ENCODE measurements around the gene TTC22.

- no peak for TF ChIP-seq NR2C2 (CRISPR knock-in tag; IDR thresholded peaks at IDR 0.05)
- TF ChIP-seq USF2 (CRISPR knock-in tag; IDR thresholded peaks at IDR 0.05) = no peak
- no peak for TF ChIP-seq ESRRA (CRISPR knock-in tag; IDR thresholded peaks at IDR 0.05; ENCODE audit: borderline replicate concordance)
- TF ChIP-seq JUN (CRISPR knock-in tag; IDR thresholded peaks at IDR 0.05) = no peak
- TF ChIP-seq CTCF (IDR thresholded peaks at IDR 0.05) = no peak
- no peak for TF ChIP-seq E2F4 (CRISPR knock-in tag; IDR thresholded peaks at IDR 0.05; ENCODE audit: borderline replicate concordance, low read depth)
- TF ChIP-seq SMAD4 (CRISPR knock-in tag; IDR thresholded peaks at IDR 0.05) = no peak
Measured at GRCh38 chr1:54754045-54754444, 47.1 kb downstream of the TTC22 start.
